HG03103 (cell line): Measurements from ENCODE around the gene LRRC30.

Source experiments
- ATAC-seq: cut with Tn5 transposase; IDR thresholded peaks from one replicate; pipeline ENCODE4 v1.9.1; 2021; ENCODE audit warnings: low read depth; ENCODE audit not compliant: unreplicated experiment

Gene LRRC30

DNA sequence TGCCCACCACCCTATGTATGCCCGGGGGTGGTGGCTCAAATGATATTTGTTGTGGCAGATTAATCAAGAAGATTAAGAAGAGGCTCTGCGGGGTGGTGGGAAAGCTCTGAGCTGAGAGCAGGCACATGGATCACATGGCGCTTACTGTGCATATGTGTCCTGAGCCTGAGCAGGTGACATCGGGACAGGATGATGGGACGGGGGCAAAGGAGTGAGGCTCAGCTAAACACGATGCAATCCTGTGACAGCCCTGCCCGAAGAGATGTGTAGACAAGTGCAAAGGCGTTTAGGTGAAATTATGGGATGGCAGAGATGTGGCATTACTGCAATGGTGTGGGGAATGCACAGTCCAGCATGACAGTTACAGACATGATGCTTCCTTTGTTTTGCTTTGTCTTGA lies 6.0 kb downstream of the LRRC30 start:
- ATAC-seq, result no peak

DNA sequence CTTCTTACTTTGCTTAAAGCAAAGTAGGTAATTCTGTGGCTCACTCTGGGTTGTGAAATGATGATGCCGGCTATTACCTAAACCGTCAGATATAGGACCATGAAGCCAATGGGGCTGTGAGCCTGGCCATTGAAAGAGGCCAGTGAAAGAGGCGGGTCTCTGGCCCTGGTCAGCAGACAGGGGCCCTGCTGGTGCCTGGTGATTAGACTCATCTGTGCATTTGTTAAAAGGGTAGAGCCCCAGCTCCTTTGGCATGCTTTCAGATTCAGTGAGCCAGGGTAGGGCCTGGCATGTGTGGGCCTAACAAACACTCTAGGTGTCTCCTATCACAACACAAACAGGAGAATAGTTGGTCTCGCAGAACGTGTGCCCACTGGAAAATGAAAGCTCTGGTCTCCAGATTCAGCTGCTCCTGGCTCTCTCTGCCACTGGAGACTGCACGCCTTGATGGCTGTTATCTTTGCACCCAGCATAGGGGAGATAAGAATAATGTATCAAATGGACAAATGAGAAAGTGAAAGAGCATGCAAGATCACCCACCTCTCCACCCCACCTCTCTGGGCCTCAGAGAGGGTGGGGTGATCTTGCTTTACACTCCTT lies 6.9 kb downstream of the LRRC30 start:
- ATAC-seq, result no peak

DNA sequence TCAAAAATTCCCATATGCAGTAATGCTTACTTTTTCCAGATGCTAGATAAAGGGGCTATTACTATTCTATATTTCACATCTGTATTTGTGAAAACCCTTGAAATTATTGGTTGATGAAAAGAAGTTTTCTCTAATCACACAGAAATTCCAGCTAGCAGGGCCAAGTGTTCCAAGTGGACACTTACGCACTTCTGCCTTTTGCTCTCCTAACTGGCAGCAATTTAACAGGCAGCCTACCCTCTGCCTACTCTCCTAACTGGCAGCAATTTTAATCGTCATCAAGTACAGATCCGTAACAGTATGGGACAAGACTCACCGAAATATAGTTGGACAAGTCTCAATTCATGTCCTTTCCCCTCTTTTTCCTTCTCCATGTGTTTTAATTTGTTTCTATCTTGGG lies 12.0 kb downstream of the LRRC30 start:
- no peak for ATAC-seq

DNA sequence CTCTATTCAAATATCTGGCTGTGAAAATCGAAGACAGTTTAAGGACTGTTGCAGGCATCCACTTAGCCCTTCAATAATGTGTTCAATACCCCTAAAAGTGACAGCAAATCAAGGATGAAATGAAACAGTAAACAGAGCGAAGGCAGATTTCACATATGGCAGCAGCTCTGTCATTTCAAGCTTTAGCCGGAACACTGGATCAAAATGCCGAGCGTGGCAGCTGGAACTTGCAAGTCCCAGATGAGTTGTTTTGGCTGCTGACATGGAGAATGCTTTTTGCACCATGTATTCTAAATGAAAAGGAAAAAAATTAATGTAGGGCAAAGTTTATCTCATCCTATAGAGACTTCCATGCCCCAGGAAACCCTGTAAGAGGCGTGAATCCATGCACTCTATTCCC lies 18.0 kb downstream of the LRRC30 start:
- no peak for ATAC-seq

DNA sequence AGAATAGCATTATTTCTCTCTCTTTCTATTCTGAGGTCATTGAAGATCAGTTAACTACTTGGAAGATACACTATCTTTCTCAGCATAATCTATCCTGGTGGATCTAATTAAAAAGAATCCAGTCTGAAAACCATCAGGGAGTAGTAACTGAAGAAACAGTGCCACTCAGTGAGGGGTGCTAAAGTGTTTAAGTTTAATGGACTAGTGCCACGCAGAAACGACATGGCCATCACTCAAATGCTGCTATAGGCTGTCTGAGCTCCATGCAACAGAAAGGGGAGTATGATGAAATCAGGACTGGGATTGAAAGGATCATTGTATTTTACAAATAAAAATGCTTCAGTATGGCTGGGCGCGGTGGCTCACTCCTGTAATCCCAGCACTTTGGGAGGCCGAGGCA lies 23.3 kb downstream of the LRRC30 start:
- no peak for ATAC-seq

DNA sequence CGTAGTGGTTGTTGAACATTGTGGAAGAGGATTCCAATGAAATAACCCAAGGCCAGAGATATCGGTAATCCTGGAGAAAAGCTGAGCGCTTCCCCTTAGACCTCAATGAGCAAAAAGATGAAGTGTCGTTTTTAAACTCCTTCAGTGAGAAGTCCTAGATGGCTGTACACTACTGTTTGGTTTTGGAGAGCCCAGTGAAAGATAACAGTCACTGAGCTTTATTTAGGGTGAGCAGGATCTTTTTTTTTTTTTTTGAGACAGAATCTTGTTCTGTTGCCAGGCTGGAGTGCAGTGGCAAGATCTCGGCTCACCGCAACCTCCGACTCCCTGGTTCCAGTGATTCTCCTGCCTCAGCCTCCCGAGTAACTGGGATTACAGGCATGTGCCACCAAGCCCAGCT lies 24.2 kb downstream of the LRRC30 start:
- no peak for ATAC-seq

DNA sequence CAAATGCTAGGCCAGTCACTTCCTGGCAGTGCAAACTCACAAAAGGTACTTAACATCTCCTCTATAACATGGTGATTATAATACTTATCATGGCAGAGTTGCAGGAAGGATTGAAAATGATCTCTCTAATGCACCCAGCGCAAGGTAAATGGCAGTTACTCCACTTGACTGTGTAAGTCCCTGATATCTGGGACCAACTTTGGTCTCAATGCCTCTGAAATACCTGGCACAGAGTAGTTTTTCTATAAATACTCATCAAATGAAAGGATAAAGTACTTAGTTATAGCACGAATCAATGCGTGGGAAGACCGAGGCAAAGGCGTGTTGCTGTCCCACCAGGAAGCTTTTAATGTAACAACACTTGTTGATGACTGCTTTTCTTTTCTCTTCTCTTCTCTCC lies 24.8 kb downstream of the LRRC30 start:
- ATAC-seq, result no peak

DNA sequence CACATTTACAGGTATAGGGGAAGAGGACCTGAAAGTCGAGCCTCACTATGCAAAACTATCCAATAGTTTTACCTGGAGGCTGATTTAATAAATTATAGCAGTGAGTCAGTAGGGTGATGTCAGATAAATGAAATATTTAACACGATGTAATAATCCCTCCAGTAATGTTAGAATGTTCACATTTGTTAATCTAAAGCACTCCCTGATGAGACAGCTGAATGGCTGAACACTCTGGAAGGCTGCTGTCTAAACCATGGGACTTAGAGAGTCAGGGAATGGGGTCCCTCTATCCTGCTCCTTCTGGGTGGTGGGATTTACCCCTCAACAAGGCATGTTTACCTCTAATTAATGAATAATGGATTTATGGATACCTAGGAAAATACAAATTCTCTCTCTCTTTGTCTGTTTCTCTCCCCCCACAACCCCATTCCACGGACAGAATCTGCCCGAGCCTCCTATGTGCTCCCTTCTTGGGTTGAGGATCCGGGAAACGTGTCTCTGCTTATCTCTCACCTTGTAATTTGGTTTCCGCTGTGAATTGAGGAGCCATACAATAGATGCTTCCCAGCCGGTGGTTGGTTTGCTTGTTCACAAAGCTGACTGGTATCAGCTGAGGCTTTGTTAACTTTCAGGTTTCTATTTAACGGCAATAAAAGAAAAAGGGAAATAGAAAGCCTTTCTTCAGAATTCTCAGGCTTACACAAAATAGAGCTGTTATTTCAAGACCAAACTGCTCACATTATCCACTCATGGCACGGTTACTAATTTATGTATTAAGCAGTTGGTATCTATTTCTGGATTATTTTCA lies 25.9 kb downstream of the LRRC30 start:
- no peak for ATAC-seq

DNA sequence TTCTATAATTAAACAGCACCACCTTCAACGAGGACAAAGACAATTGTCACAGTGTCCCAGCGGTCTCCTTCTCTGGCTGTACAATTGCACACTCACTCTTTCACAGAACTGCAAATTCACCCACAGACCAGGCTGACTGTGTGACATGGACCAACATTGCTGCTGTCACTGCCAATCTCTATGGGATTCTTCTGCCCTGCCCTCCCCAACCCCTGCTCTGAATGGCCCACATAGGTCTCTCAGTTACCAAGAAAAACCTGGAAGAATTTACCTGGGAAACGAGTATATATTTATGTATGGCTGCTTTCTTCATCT lies 26.5 kb downstream of the LRRC30 start:
- ATAC-seq, result no peak

DNA sequence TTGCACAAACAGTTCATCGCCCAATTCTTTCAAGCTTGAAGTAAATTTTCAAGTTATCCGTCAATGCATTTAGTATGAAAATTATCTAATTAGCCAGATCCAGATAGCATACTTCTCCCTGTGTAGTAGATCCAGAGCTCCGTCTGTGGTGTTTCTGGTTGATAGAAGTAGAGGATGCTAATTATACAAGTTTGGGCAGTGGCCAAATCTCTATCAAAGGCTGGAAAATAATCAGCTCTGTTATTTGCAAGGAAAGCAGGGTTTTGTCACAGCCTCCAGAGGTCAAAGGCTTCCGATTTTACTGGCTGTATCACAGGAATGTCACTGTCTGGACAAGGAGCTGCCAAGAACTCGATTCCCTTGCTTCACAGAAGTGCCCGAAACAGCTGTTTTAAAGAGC lies 28.6 kb downstream of the LRRC30 start:
- no peak for ATAC-seq

DNA sequence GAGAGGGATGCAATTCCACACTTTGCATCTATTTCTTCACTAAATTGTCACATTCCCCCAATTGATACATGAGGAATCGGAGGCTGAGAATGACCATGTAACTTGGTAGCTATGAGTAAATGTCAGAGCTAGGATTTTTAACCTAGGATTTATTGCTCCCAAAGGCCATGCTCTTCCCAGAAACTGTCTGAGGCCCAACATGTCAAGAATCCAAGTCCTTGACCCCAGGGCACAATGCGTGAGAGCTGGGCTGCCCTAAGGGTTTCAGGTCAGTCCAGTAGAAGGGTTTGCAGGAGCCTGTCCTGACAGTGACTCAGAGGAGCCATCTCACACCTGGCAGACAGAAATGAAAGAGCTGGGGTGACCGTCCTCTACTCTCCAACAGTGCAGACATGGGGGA lies 30.3 kb downstream of the LRRC30 start:
- no peak for ATAC-seq

DNA sequence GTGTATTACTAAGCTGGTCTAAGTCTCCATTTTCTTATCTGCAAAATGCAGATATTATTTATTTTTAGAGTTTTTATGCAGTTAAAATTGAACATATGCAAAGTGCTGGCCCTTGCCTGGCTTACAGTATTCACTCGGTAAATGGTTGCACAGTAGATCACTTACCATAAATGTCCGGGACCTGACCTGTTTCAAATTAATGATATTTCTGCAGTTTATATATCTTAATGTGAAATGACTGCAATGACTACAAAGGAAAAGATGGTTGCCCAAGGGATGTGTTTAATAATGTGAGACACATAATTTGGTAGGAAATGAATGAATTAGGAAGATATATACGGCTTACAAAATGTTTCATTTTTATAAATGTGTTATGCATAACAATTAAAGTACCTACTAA lies 37.1 kb downstream of the LRRC30 start:
- ATAC-seq, result no peak

DNA sequence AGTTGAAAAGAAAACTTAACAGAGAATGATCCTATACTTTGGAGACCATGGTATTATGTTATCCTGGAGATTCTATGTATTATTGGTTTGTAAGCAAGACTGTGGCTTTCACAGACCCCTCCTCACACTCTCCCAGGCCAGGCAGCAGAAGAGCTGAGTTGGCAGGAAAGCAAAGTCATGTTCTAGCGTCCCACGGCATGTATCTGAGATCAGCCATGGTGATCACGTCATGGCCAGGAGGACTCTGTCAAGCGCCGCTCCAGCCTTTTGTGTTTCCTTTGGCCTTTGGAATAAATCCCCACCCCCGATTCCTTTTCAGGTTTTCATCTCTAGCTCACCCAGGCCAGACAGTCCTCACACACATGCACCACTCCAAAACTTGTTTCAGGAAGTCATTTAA lies 39.1 kb downstream of the LRRC30 start:
- ATAC-seq, result no peak

DNA sequence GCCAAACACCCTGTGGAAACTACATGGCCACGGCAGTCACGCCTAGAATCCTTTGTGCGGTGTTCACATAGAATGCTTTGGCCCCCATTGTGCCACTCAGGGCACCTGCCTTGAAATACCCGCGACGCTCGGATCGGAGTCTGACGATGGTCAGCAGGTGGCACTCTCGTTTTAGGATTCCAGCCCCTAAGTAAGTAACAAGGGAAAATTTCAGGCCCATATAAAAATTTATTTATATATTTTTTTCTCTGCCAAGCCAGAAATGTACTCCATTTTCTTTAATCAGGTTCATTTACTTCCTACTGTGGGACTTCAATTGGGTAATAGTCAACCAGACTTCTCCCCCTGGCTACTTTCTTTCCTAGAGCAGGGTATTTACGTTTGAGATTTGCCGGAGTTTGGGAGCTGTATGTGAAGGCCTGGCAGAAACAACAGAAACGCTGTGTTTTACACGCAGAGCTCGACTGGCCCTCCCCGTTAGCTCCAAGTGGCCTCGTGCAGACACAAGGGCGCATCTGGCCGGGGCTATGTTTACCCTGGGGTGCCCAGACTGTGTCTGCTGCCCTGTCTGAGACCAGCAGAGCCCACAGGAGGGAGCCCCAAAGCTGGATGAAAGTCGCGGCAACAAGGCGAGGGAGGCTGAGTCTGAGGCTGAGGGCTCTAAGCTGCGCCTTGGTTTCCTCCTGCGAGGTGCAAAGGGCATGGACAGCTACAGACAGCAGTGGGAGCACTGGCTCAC lies 41.6 kb downstream of the LRRC30 start:
- ATAC-seq, result no peak

DNA sequence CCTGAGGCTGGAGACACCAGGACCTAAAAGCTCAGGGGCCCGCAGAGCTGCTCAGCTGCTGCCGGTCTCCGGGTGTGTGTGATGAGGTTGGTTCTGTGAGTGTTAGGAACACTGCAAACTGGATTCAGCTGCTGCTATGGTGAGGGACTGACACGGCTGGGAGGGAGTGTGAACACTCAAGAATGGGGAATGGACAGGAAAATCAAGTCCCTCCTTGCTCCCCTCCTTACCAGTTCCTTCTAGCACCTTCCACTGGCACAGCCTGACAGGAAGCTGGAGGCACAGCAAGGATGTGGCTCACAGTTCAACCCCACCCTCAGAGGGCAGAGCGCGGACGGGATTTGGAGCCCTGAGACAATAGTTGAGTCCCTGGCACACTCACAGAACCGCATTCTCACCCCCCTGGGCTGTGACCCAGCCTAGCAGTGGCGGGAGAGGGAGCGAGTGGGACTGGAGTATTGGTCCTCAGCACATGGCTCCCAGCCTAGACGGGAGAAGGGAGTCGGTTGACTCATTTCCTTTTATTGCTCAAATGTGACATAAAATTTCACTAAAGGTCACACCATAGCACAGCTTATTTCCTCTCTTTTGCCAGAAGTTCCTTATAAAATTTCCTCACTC lies 42.5 kb downstream of the LRRC30 start:
- ATAC-seq, result no peak

DNA sequence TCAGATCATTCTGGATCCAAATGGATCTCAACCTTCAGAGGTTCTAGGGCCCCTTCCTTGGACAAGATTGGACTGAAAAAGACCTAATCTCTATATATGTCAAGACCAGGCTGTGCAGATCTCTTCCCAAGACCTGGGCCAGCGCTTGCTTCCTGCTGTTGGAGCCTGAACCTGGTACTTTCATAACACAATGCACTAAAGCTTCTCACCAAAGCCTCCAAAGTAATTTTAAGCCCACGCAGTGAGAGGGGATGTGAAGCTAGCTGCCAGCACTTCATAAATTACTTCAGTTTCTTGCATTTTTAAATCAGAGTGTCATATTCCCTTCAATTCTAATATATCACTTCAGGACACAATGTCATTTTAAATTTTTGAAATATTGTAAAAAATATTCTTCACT lies 50.7 kb downstream of the LRRC30 start:
- ATAC-seq, result no peak
